HEK293 (cell line): ENCODE measurements around the gene MRPS27.

Experiments
- CTCF ChIA-PET: fragments of 350-600 bp; formaldehyde crosslinking; extraction: SDS; loops from one replicate; lab custom pipeline; 2021; ENCODE audit warnings: antibody characterized with exemption; lab: Yijun Ruan, JAX
- POLR2A ChIA-PET: fragments of 300-600 bp; formaldehyde crosslinking; extraction: SDS; loops from one replicate; lab custom pipeline; 2020; ENCODE audit warnings: antibody characterized with exemption, inconsistent platforms; lab: Yijun Ruan, JAX
- H3K27ac ChIP-seq: fragments of 200-500 bp; sonication (Bioruptor generic); 2 replicates; pipeline ENCODE4 v1.5.1; 2014; ENCODE audit warnings: low read depth, low read length, control low read depth, inconsistent platforms; ENCODE audit errors: extremely low read depth
- H3K36me3 ChIP-seq, 2 experiments: fragments of 200-500 bp in 1 of 2; sonication (Bioruptor generic) in 1 of 2; 1 replicate in 1 of 2; 2 replicates in 1 of 2; pipeline ENCODE4 v1.5.1; 2014 to 2017; ENCODE audit warnings: inconsistent platforms in 2 of 2, low read length in 2 of 2; ENCODE audit not compliant: control insufficient read depth in 2 of 2, insufficient read depth in 1 of 2
- H3K4me1 ChIP-seq: fragments of 200-500 bp; sonication (Bioruptor generic); 2 replicates; pipeline ENCODE4 v1.5.1; 2014; ENCODE audit warnings: mild to moderate bottlenecking, low read length, inconsistent platforms; ENCODE audit not compliant: control insufficient read depth, insufficient read depth
- H3K4me3 ChIP-seq: 2 replicates; pipeline ENCODE4 v1.5.1; 2011; ENCODE audit warnings: low read depth, mild to moderate bottlenecking, control low read depth, low read length, moderate library complexity
- H3K9me3 ChIP-seq: fragments of 200-500 bp; sonication (Bioruptor generic); 2 replicates; pipeline ENCODE4 v1.5.1; 2014; ENCODE audit warnings: low read depth, low read length, inconsistent platforms; ENCODE audit not compliant: control insufficient read depth, insufficient read depth
- HOXC10 ChIP-seq: sonication (generic); formaldehyde crosslinking; IDR thresholded peaks from 2 replicates; pipeline ENCODE4 v1.8.1; 2023; ENCODE audit warnings: mild to moderate bottlenecking, missing genetic modification reagents
- IKZF3 ChIP-seq: fragments of 450-650 bp; IDR thresholded peaks from 2 replicates; pipeline ENCODE4 v1.5.0; 2018; ENCODE audit warnings: missing biosample characterization, mild to moderate bottlenecking, missing genetic modification characterization, moderate library complexity
- INSM2 ChIP-seq: fragments of 450-650 bp; formaldehyde crosslinking; IDR thresholded peaks from 2 replicates; pipeline ENCODE4 v1.5.1; 2016; ENCODE audit warnings: missing biosample characterization, missing genetic modification characterization
- OSR2 ChIP-seq: fragments of 450-650 bp; formaldehyde crosslinking; IDR thresholded peaks from 2 replicates; pipeline ENCODE4 v1.5.1; 2016; ENCODE audit warnings: missing biosample characterization, missing genetic modification characterization
- WT1 ChIP-seq: fragments of 450-650 bp; formaldehyde crosslinking; IDR thresholded peaks from 2 replicates; pipeline ENCODE4 v1.5.1; 2016; ENCODE audit warnings: missing biosample characterization, missing genetic modification characterization
- YY1 ChIP-seq: fragments of 450-650 bp; formaldehyde crosslinking; IDR thresholded peaks from 2 replicates; pipeline ENCODE4 v1.5.1; 2018; ENCODE audit warnings: missing biosample characterization, missing genetic modification characterization
- ZBTB20 ChIP-seq: fragments of 450-650 bp; formaldehyde crosslinking; IDR thresholded peaks from 2 replicates; pipeline ENCODE4 v1.5.1; 2016; ENCODE audit warnings: missing biosample characterization, missing genetic modification characterization
- ZBTB44 ChIP-seq: fragments of 450-650 bp; IDR thresholded peaks from 2 replicates; pipeline ENCODE4 v1.5.1; 2018; ENCODE audit warnings: missing biosample characterization, mild to moderate bottlenecking, missing genetic modification characterization
- ZBTB49 ChIP-seq: fragments of 450-650 bp; formaldehyde crosslinking; IDR thresholded peaks from 2 replicates; pipeline ENCODE4 v1.5.1; 2016; ENCODE audit warnings: missing biosample characterization, missing genetic modification characterization, low read depth
- ZFP41 ChIP-seq: fragments of 450-650 bp; formaldehyde crosslinking; IDR thresholded peaks from 2 replicates; pipeline ENCODE4 v1.5.1; 2016; ENCODE audit warnings: missing biosample characterization, missing genetic modification characterization, borderline replicate concordance
- ZNF133 ChIP-seq: fragments of 450-650 bp; formaldehyde crosslinking; IDR thresholded peaks from 2 replicates; pipeline ENCODE4 v1.5.1; 2016; ENCODE audit warnings: missing biosample characterization, missing genetic modification characterization
- ZNF23 ChIP-seq: fragments of 450-650 bp; formaldehyde crosslinking; IDR thresholded peaks from 2 replicates; pipeline ENCODE4 v1.5.1; 2016; ENCODE audit warnings: missing biosample characterization, missing genetic modification characterization, borderline replicate concordance
- ZNF274 ChIP-seq, 2 experiments: fragments of 200-500 bp in 1 of 2; fragments of 450-650 bp in 1 of 2; sonication (Bioruptor generic) in 1 of 2; formaldehyde crosslinking in 1 of 2; IDR thresholded peaks; 2 replicates each; pipeline versions ENCODE4 v1.5.1 to v1.6.1; 2014 to 2016; ENCODE audit warnings: borderline replicate concordance in 1 of 2, inconsistent platforms in 1 of 2, low read length in 1 of 2, missing biosample characterization in 1 of 2, missing genetic modification characterization in 1 of 2
- ZNF311 ChIP-seq: fragments of 450-650 bp; formaldehyde crosslinking; IDR thresholded peaks from 2 replicates; pipeline ENCODE4 v1.5.1; 2017; ENCODE audit warnings: missing biosample characterization, missing genetic modification characterization, borderline replicate concordance
- ZNF596 ChIP-seq: fragments of 450-650 bp; IDR thresholded peaks from 2 replicates; pipeline ENCODE4 v1.5.0; 2018; ENCODE audit warnings: missing biosample characterization, mild to moderate bottlenecking, missing genetic modification characterization, moderate library complexity
- ZNF624 ChIP-seq: fragments of 450-650 bp; formaldehyde crosslinking; IDR thresholded peaks from 2 replicates; pipeline ENCODE4 v1.5.1; 2017; ENCODE audit warnings: missing biosample characterization, missing genetic modification characterization
- ZNF654 ChIP-seq: fragments of 450-650 bp; formaldehyde crosslinking; IDR thresholded peaks from 2 replicates; pipeline ENCODE4 v1.5.1; 2016; ENCODE audit warnings: low read depth, missing biosample characterization, missing genetic modification characterization
- ZNF692 ChIP-seq: fragments of 450-650 bp; formaldehyde crosslinking; IDR thresholded peaks from 2 replicates; pipeline ENCODE4 v1.5.1; 2016; ENCODE audit warnings: missing biosample characterization, missing genetic modification characterization
- ZNF76 ChIP-seq: fragments of 450-650 bp; formaldehyde crosslinking; IDR thresholded peaks from 2 replicates; pipeline ENCODE4; 2016; ENCODE audit warnings: low read depth, missing biosample characterization, missing genetic modification characterization, borderline replicate concordance
- TF ChIP-seq, protein P1 (sequence below): fragments of 450-650 bp; formaldehyde crosslinking; IDR thresholded peaks from 2 replicates; pipeline ENCODE4 v1.5.1; 2017; ENCODE audit warnings: missing biosample characterization, missing genetic modification characterization
- TF ChIP-seq, protein P2 (sequence below): fragments of 450-650 bp; formaldehyde crosslinking; IDR thresholded peaks from 2 replicates; pipeline ENCODE4 v1.5.1; 2016; ENCODE audit warnings: missing biosample characterization, missing genetic modification characterization

MRPS27 gene

DNA sequence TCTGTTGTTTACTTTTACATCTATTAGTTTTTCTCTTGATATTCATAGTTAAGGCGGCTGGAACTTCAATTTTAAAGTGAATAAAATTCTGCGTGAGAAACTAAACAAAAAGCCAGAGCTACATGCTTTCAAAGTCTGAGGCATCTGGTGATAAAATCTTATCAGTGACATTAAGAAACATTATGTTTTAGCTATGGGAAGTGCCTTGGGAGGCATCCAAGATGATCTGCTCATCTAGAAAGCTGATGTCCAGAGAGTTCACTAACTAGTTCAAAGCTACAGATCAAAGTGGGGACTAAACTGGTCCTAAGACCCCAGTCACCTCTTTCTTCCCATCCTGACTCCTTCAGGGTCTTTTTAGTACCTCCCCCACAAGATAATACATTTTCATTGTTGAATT, 37.2 kb downstream of the MRPS27 start:
- peak overlapping the region; percentile 17; the same call in 1 of the 2 replicates for H3K27ac ChIP-seq
- ChIA-PET CTCF (interaction anchor here (0.6 to 3.8 kb wide), 5 partner anchors 9 to 499 kb away, joined by 3 to 18 read pairs (median 3); no protein-coding TSS in a partner anchor), POLR2A (interaction anchor here (1.2 to 1.7 kb wide), 2 partner anchors 25 to 37 kb away, joined by 4 to 5 read pairs; partner anchors contain the start of genes MRPS27 and PTCD2)
- no peak overlapping the region for H3K4me3 ChIP-seq
- no peaks in the 10 kb centered on the region for H3K9me3 ChIP-seq
- peaks cover 21% of the 10 kb centered on the region for H3K4me1 ChIP-seq
- no peak for TF ChIP-seq ZNF23 (tag by site-specific recombination)
- 0 out of 2 replicates have a peak, but pooled peaks have one; percentile 30 for TF ChIP-seq IKZF3 (tag by site-specific recombination)
- TF ChIP-seq, protein P1, sequence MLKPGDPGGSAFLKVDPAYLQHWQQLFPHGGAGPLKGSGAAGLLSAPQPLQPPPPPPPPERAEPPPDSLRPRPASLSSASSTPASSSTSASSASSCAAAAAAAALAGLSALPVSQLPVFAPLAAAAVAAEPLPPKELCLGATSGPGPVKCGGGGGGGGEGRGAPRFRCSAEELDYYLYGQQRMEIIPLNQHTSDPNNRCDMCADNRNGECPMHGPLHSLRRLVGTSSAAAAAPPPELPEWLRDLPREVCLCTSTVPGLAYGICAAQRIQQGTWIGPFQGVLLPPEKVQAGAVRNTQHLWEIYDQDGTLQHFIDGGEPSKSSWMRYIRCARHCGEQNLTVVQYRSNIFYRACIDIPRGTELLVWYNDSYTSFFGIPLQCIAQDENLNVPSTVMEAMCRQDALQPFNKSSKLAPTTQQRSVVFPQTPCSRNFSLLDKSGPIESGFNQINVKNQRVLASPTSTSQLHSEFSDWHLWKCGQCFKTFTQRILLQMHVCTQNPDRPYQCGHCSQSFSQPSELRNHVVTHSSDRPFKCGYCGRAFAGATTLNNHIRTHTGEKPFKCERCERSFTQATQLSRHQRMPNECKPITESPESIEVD (tag by site-specific recombination), result peak; percentile 36
- no peak for TF ChIP-seq ZBTB49 (tag by site-specific recombination)
- peaks cover 0 to 2% of the 10 kb centered on the region in 2 experiments; a peak in 2 of 3 replicates for H3K36me3 ChIP-seq

DNA sequence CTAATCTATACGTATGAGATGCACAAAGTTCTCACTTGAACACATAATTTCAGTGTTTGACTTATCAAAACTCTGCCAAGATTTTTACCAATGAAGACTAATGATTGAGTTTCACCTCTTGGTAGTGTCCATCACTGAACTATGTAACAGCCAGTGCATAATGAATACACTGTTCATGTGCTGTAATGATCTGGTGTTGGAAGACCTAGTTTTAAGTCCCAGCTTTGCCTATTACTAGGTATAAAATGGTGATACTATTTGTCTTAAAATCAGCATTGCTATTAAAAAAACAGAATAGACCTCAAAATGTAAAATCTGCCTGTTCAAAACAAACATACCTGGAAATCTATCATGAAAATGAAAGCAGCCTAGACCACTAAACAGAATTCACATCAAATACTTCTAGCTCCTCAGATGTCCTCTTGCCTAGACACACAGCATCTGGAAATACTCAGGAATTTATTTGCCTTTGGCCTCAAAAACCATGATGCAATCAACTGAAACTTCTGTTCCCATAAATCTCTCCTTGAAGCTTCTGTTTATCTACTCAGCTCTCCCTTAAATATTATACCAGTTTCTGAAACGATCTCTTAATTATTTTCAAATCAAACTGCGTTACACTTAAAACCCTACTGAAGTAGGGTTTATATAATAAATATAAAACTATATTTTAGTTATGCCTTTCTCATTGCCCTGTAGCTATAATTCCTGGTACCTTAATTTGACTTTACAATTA, 38.1 kb downstream of the MRPS27 start:
- CTCF ChIA-PET, result interaction anchor here (0.6 to 3.8 kb wide), 4 partner anchors 8 to 499 kb away, joined by 3 to 18 read pairs (median 4); no protein-coding TSS in a partner anchor
- H3K36me3 ChIP-seq, result no peaks in the 10 kb centered on the region; a peak in 1 of 3 replicates
- peak overlapping the region; percentile 50 for H3K27ac ChIP-seq
- TF ChIP-seq ZNF274 (IDR thresholded peaks at IDR 0.05; ENCODE audit: low read length), result no peak
- TF ChIP-seq ZNF274 (tag by site-specific recombination; IDR thresholded peaks at IDR 0.05; ENCODE audit: borderline replicate concordance), result no peak
- no peak for TF ChIP-seq ZNF311 (tag by site-specific recombination)
- no peak for TF ChIP-seq YY1 (tag by site-specific recombination)
- no peak for TF ChIP-seq ZNF624
- no peak for TF ChIP-seq INSM2 (tag by site-specific recombination)
- TF ChIP-seq HOXC10 (CRISPR knock-in tag), result no peak
- 0 out of 2 replicates have a peak, but pooled peaks have one; percentile 8 for TF ChIP-seq ZNF654 (tag by site-specific recombination)
- TF ChIP-seq, protein P2, sequence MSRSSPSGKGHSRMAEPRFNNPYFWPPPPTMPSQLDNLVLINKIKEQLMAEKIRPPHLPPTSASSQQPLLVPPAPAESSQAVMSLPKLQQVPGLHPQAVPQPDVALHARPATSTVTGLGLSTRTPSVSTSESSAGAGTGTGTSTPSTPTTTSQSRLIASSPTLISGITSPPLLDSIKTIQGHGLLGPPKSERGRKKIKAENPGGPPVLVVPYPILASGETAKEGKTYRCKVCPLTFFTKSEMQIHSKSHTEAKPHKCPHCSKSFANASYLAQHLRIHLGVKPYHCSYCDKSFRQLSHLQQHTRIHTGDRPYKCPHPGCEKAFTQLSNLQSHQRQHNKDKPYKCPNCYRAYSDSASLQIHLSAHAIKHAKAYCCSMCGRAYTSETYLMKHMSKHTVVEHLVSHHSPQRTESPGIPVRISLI (tag by site-specific recombination), result no peak
- no peak for TF ChIP-seq ZBTB20
- no peak for TF ChIP-seq ZNF596 (tag by site-specific recombination)
- no peak for TF ChIP-seq ZNF133
- TF ChIP-seq ZFP41, result no peak
- TF ChIP-seq WT1 (tag by site-specific recombination), result peak; percentile 75
- peak; percentile 64; the same call in 1 of the 2 replicates for TF ChIP-seq ZBTB44 (tag by site-specific recombination)
- peak; percentile 89 for TF ChIP-seq IKZF3 (tag by site-specific recombination)
- TF ChIP-seq ZNF692 (tag by site-specific recombination), result peak; percentile 58
- TF ChIP-seq ZNF76, result peak; percentile 62; the same call in 1 of the 2 replicates
- peak; percentile 91 for TF ChIP-seq OSR2 (tag by site-specific recombination)

More for the DNA sequence above, 38.1 kb downstream of the MRPS27 start:
- POLR2A ChIA-PET, result interaction anchor here (1.2 to 1.7 kb wide), 2 partner anchors 26 to 38 kb away, joined by 4 to 5 read pairs; partner anchors contain the start of genes MRPS27 and PTCD2
- Histone ChIP-seq H3K4me1 (peaks cover 21% of the 10 kb centered on the region), H3K4me3 (no peak overlapping the region), H3K9me3 (no peaks in the 10 kb centered on the region)
